ENCODE data around the gene SRSF4. TPM values are rescaled to one million over a fixed set of nuclear protein-coding genes. Genes with fewer than 3 reads are reported as not detected.

SRSF4 gene
- total and polyA plus RNA-seq, 2 of the 8 experiments (the other 6 are each of a cell fraction or from before 2014, with no cell fraction given): 34.9 to 86.5 TPM

GRCh38 chr1:29122682-29123052 is 59.0 kb downstream of the SRSF4 start:
- FAIRE-seq: no peak
- CTCF ChIA-PET (ENCODE audit: partially characterized antibody): interaction anchor here (1.0 to 3.3 kb wide), 11 partner anchors 10 to 241 kb away, joined by 3 to 18 read pairs (median 7); no protein-coding TSS in a partner anchor
- no peak for TF ChIP-seq TEAD4 (IDR thresholded peaks at IDR 0.05; ENCODE audit: low read depth, low read length)
- peak; percentile 13 for TF ChIP-seq KDM4A (IDR thresholded peaks at IDR 0.05; ENCODE audit: low read depth, low read length, severe bottlenecking)
- TF ChIP-seq ZNF274 (IDR thresholded peaks at IDR 0.05; ENCODE audit: borderline replicate concordance, extremely low read depth, low read length): no peak
- no peak for TF ChIP-seq CHD1 (IDR thresholded peaks at IDR 0.05; ENCODE audit: low read depth, low read length)
- TF ChIP-seq RAD21 (IDR thresholded peaks at IDR 0.05 in 1 of 2, conservative IDR thresholded peaks at IDR 0.05 in 1 of 2; ENCODE audit: low read depth in 2 of 2, low read length in 2 of 2): no peak
- no peak for TF ChIP-seq FOSL1 (IDR thresholded peaks at IDR 0.05; ENCODE audit: insufficient read depth, low read depth, low read length)
- TF ChIP-seq EP300 (IDR thresholded peaks at IDR 0.05; ENCODE audit: borderline replicate concordance in 1 of 2, low read depth in 2 of 2, low read length in 2 of 2): no peak
- TF ChIP-seq TAF7 (optimal IDR thresholded peaks at IDR 0.05; ENCODE audit: borderline replicate concordance, low read depth, low read length): peak; percentile 44
- peak; percentile 73 for TF ChIP-seq EZH2 (IDR thresholded peaks at IDR 0.05; ENCODE audit: low read depth, low read length, severe bottlenecking)
- TF ChIP-seq SRF (IDR thresholded peaks at IDR 0.05; ENCODE audit: low read depth, low read length): no peak
- 0 out of 4 replicates have a peak, but pooled peaks of 1 of the 2 experiments have one; percentile 6 for TF ChIP-seq HDAC2 (IDR thresholded peaks at IDR 0.05; ENCODE audit: borderline replicate concordance in 1 of 2, low read depth in 2 of 2, low read length in 2 of 2)

More at GRCh38 chr1:29122682-29123052, 59.0 kb downstream of the SRSF4 start:
- POLR2A ChIA-PET (ENCODE audit: partially characterized antibody): interaction anchor here (0.6 to 6.9 kb wide), 16 partner anchors 9 to 453 kb away, joined by 3 to 77 read pairs (median 5); partner anchors contain the start of genes EPB41 and SRSF4
- Histone ChIP-seq H3K23me2 (ENCODE audit: low read depth, low read length) (peaks cover 30% of the 10 kb centered on the region; the same call in 1 of the 2 replicates), H2BK20ac (ENCODE audit: low read length) (0 out of 2 replicates have a peak overlapping the region, but pooled peaks have one; percentile 32), H4K91ac (replicated peaks; ENCODE audit: insufficient read length, low read length) (peak overlapping the region; percentile 54), H2BK15ac (ENCODE audit: low read length) (peak overlapping the region; percentile 16; the same call in 1 of the 2 replicates), H4K8ac (ENCODE audit: extremely low read depth, insufficient read depth, low read length) (peak overlapping the region; percentile 93), H2BK5ac (ENCODE audit: low read depth, low read length) (peak overlapping the region; percentile 55; the same call in 1 of the 2 replicates), H2AFZ (ENCODE audit: low read length) (no peak overlapping the region), H3K79me1 (ENCODE audit: low read depth, low read length) (no peaks in the 10 kb centered on the region), H3K4me3 (ENCODE audit: extremely low read depth in 1 of 4, insufficient read depth in 2 of 4, low read depth in 3 of 4, low read length in 4 of 4) (peak overlapping the region; percentile 51 to 91 (median 60)), H3K27me3 (replicated peaks in 1 of 4; ENCODE audit: control insufficient read depth in 3 of 4, extremely low read depth in 1 of 4, insufficient read depth in 3 of 4, low read length in 3 of 4) (peaks cover 0 to 42% (median 25%) of the 10 kb centered on the region in 4 experiments; a peak in 6 of 7 replicates), H3K9ac (replicated peaks in 1 of 4; ENCODE audit: extremely low read depth in 1 of 4, low read depth in 3 of 4, low read length in 3 of 4) (peak overlapping the region in 1 of 4 experiments; percentile 8; a peak in 1 of 7 replicates), H2AK5ac (ENCODE audit: low read depth, low read length) (no peak overlapping the region; the same call in 1 of the 2 replicates), H3K79me2 (ENCODE audit: control insufficient read depth in 1 of 2, insufficient read depth in 2 of 2, low read length in 2 of 2) (no peaks in the 10 kb centered on the region; a peak in 1 of 4 replicates), H3K14ac (ENCODE audit: insufficient read length) (no peak overlapping the region), H3K36me3 (ENCODE audit: control insufficient read depth in 2 of 4, insufficient read depth in 4 of 4, low read length in 3 of 4) (peaks cover 0 to 1% (median 0%) of the 10 kb centered on the region in 4 experiments; a peak in 2 of 8 replicates), H3K4me1 (replicated peaks in 1 of 4; ENCODE audit: control insufficient read depth in 3 of 4, insufficient read depth in 4 of 4, low read length in 3 of 4) (peaks cover 0 to 19% (median 9%) of the 10 kb centered on the region in 4 experiments; a peak in 6 of 7 replicates), H3K27ac (ENCODE audit: low read depth, low read length) (no peak overlapping the region), H3K4ac (replicated peaks; ENCODE audit: insufficient read length, low read depth, low read length) (no peak overlapping the region), H4K20me1 (replicated peaks in 1 of 2; ENCODE audit: control insufficient read depth in 1 of 2, insufficient read depth in 2 of 2, low read length in 2 of 2) (peaks cover 0 to 4% of the 10 kb centered on the region in 2 experiments), H2BK12ac (ENCODE audit: low read depth, low read length) (peak overlapping the region; percentile 50; the same call in 1 of the 2 replicates), H3K4me2 (ENCODE audit: insufficient read depth in 1 of 2, low read depth in 2 of 2, low read length in 2 of 2) (peak overlapping the region; percentile 91 to 95), H3K9me3 (ENCODE audit: insufficient read depth in 2 of 2, low read depth in 1 of 2, low read length in 1 of 2) (no peaks in the 10 kb centered on the region), H3K18ac (ENCODE audit: extremely low read depth, low read length) (peak overlapping the region; percentile 87), H4K5ac (ENCODE audit: insufficient read length, low read depth, low read length) (peak overlapping the region; percentile 33), H2BK120ac (replicated peaks; ENCODE audit: low read depth, low read length) (no peak overlapping the region), H3K23ac (ENCODE audit: insufficient read length) (no peak overlapping the region), H3K56ac (replicated peaks; ENCODE audit: insufficient read length, low read depth, low read length) (peak overlapping the region; percentile 75)
- WGBS, 2 experiments (ENCODE audit: extremely low coverage in 1 of 2, insufficient coverage in 1 of 2, insufficient read length in 1 of 2, insufficient replicate concordance in 2 of 2, low coverage in 1 of 2, low lambda C conversion rate in 2 of 2, missing lambda C conversion rate in 1 of 2): 4% methylated on average over 34 of the region's 34 CpGs; no CpG with 5 or more reads in 1 of the 2 experiments
- DNase-seq (ENCODE audit: low read depth in 1 of 2, low spot score in 2 of 2): peak in 1 of 2 experiments; percentile 75

Data from H1 (cell line).